Activated T-cell treated with anti-CD3 and anti-CD28 coated beads for 24 hours (primary cell): Measurements from ENCODE around the gene AGBL4.

Source experiments
- DNase-seq: peaks from one replicate; pipeline ENCODE4 v3.0.0-alpha.2; 2020; ENCODE audit warnings: low read depth

The AGBL4 gene

DNA sequence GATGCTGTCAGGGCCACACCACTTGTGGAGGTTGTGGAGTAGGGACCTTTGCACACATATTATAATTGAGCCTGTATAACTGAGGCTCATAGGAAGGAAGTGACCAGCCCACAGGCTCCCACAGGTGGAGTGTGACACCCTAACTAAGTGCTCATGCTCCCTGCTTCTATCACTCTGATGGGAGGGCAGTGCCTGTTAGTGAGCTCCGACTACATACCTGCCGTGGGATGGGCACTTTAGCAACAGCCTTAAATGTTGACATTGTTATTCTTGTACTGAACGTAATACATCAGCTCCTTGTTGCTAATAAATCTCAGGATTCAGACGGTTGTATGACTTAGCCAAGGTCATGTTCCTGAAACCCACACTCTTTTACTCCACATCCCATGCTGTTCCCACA lies 1305.0 kb downstream of the AGBL4 start:
- DNase-seq, result no peak

DNA sequence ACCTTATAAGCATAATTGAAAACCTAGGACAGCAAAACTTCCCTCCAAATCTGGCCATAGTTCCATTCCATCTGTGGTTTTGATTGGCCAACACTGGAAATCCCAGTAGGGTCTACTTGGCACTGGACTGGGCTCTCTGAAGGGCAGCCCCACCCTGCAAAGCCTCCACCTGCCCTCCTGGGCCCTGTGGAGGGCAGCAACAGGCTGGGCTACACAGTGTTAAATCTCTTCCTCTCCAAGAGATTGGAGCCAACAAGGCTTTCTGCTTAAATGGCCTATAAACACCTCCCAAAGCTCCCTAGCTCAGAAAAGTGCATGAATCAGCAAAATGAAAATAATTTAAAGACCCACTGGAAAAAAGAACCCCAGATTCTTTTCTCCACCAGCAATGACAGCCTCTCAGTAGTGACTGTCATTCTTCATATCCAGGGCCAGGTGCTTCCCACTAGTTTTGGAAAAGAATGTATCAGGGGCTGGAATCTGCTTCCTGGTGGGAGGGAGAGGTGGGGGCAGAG lies 1305.6 kb downstream of the AGBL4 start:
- no peak for DNase-seq

DNA sequence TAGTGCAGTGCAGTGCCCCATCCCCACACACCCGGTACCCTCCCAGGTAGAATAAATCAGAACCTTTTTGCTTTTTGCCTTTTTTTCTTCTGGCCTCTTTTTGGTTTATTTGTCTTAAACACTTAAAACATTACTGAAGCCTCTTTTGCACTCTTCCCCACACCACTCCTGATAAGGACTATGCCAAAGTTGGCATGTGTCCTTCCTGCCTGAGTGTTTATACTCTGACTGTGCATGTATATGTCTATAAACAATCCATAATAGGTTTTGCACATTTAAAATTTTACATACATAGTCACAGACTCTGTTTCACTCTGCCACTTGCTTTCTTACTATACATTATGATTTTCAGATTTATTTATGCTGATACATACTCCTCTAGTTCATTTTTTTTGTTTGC lies 1306.7 kb downstream of the AGBL4 start:
- DNase-seq, result no peak

- DNase-seq, result no peak
Observed at GRCh38 chr1:48715921-48716320, 1307.8 kb downstream of the AGBL4 start.

- DNase-seq, result no peak
Observed at GRCh38 chr1:48710915-48711314, 1312.8 kb downstream of the AGBL4 start.

DNA sequence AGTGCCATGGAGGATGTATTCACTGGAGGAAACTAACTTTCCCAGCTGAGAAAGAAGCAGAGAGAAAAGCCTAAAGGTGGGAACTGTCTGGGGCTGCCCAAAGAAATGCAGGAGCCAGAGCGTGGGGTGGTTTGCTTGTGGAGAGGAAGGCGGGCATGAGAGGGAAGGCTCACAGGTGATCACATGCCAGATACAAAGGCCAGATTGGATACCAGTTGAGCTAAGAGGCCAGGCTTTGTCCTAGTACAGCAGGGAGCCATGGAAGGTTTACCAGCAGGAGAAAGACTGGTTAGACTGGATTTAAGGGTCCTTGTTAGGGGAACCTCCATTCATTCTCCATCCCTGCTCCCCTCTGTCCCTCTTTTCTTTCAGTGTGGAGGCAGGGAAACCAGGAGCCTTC lies 1313.4 kb downstream of the AGBL4 start:
- DNase-seq, result no peak

GRCh38 chr1:48704736-48705135 lies 1319.0 kb downstream of the AGBL4 start:
- DNase-seq, result no peak

- DNase-seq, result no peak
Observed at GRCh38 chr1:48701445-48701844, 1322.3 kb downstream of the AGBL4 start.

DNA sequence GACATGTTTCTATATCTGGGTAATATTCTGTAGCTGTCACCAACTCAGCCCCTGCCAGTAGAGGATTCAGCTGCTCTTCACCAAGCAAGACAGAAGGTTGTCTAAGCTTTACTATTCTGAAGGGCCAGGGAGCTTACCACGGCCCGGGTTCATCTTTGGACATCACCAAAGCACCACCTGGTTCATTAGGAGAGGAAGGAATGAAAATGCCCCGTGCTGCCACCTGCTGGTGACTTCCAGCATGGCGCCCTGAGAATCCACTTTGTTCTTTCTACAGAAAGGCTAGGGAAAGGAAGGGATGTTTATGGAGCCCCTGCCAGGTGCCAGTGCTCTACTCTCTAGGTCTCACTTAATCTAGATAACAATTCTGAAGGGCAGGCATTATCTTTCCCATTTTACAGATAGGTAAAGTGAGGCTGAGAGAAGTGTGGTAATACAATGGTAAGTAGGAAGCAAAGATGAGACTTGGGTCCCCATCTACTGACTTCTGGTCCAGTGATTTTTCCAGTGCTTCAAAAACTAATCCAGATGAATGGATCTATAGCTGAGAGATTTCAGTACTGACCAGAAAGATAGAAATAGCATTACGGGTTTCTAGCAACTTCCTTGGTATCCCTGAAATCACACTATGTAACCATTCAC lies 1326.6 kb downstream of the AGBL4 start:
- peak; percentile 30 for DNase-seq

GRCh38 chr1:48695161-48695560 lies 1328.6 kb downstream of the AGBL4 start:
- DNase-seq, result no peak

- DNase-seq, result no peak
Observed at GRCh38 chr1:48693674-48694320, 1330.0 kb downstream of the AGBL4 start.

- no peak for DNase-seq
Observed at GRCh38 chr1:48693180-48693579, 1330.6 kb downstream of the AGBL4 start.

DNA sequence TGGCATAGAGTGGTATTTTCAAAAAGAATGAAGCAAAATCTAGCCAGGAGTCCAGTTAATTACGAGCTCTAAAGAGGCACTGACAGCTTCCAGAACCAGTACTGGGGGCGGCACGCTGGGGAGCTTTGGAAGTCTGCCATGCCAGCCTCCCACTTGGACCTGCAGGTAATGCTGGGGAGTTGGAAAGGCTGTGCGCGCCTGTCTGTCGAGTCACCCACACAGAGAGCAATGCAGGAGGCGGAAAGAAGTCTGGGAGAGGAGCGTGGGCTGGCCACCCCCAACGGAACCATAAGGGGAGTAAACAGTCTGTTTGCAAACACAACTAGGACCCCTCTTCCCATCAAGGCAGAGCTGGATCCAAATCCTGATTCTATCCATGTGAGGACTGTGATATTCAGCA lies 1331.5 kb downstream of the AGBL4 start:
- DNase-seq, result no peak

- DNase-seq, result no peak
Observed at GRCh38 chr1:48691429-48692001, 1332.2 kb downstream of the AGBL4 start.

DNA sequence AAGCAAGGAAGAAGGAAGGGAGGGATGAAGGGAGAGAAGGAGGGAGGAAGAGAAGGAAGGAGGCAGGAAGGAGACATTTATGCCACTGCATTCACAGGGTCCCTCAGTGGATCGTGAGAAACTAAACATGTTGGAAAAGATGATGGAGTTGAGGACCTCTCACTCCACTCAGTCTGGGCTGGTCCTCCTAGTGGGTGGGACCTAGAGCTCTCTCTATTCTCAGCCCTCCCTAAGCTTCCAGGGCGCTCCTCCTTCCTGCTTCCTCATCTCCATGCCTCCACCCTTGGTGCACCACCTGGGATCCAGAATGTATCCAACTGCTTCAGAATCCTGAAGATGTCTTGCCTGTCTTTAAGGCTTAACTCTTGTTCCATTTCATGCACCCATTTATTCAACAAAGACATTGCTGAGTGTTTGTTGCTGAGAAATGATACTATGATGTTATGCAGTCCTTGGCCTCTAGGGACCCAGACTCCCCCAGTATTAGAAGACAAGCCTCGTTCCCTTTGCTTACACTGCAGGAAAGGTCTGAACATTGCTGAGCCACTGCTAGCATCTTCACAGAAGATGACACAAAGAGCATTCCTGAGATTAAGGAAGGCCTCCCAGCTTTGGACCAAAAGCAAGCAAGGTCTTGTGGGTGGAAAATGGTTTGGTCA lies 1335.5 kb downstream of the AGBL4 start:
- DNase-seq, result no peak

- DNase-seq, result no peak
Observed at GRCh38 chr1:48687282-48688045, 1336.3 kb downstream of the AGBL4 start.

GRCh38 chr1:48686159-48686558 lies 1337.6 kb downstream of the AGBL4 start:
- DNase-seq, result no peak

- no peak for DNase-seq
Observed at GRCh38 chr1:48684381-48684780, 1339.4 kb downstream of the AGBL4 start.

- no peak for DNase-seq
Observed at GRCh38 chr1:48683839-48684238, 1339.9 kb downstream of the AGBL4 start.

GRCh38 chr1:48681476-48682305 lies 1342.1 kb downstream of the AGBL4 start:
- DNase-seq, result no peak

DNA sequence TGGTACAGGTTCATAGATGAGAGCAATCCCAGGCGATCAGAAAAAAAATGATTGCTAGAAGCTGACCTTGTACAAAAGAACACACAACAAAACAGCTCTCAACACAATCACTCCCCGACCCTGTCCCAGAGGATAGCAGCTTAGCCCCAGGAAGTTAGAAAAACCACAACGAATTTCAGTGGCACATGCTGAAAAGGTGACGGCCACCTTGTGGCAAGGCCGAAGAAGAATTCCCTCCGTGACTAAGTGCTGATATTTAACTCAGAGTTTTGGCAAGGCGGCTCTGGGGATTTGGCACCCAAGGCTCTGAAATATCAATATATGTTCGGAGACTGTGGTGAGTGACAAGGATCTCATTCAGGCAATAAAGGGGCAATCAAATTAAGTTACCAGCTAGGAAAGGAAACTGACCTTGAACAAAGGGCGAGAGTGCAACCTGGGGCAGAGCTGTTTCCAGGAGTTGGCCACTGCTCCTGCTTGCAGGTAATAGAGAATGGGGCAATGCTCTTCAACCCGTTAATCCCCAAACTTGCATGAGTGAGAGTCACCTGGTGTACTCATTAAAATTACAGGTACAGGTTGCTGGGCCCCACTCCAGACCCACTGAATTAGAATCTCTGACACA lies 1343.2 kb downstream of the AGBL4 start:
- DNase-seq, result no peak
